Measurements from ENCODE around the gene CYP3A5.

DNA sequence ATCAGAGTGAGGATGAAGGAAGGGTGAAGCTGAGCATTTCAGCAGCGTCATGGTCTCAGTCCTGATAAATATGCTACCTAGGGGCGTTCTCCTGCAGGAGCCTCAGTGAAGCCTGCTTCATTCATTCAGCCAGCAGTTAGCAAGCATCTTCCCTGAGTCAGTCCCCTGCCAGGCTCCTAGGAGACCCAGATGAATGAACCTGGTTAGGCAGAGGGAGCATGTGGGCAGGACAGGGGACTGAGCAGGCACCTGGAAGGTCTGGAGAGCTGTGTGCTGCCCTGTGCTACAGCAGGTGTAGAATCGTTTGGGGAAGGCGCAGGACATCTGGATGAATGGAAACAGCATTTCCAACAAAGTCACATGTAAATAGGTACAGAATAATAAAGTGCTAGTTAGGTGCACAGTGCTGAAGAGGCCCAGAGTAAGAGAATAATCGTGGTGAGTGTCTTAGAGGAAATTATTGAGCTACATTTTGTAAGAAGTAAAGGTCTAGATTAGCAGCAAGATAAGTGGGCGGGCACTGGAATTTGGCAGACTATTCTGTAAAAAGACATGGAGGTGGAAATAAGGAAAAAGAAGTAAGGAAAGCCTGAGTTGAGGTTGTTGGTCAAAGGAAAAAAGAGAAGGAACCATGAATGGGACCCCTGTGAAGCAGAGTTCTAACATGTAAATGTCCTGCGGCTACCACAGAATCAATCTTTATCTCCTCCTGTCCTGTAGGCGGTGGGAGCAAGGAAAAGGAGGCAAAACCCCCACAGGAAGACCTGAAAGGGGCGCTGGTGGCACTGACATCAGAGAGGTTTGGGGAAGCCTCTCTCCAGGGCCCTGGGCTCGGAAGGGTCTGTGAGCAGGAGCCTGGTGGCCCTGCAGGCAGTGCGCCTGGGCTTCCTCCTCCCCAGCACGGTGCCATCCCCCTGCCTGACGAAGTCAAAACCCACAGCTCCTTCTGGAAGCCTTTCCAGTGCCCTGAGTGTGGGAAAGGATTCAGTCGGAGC lies 51.0 kb downstream of the CYP3A5 start:
- TF ChIP-seq, protein P1, sequence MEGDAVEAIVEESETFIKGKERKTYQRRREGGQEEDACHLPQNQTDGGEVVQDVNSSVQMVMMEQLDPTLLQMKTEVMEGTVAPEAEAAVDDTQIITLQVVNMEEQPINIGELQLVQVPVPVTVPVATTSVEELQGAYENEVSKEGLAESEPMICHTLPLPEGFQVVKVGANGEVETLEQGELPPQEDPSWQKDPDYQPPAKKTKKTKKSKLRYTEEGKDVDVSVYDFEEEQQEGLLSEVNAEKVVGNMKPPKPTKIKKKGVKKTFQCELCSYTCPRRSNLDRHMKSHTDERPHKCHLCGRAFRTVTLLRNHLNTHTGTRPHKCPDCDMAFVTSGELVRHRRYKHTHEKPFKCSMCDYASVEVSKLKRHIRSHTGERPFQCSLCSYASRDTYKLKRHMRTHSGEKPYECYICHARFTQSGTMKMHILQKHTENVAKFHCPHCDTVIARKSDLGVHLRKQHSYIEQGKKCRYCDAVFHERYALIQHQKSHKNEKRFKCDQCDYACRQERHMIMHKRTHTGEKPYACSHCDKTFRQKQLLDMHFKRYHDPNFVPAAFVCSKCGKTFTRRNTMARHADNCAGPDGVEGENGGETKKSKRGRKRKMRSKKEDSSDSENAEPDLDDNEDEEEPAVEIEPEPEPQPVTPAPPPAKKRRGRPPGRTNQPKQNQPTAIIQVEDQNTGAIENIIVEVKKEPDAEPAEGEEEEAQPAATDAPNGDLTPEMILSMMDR (IDR thresholded peaks at IDR 0.05) = no peak
- no peak for TF ChIP-seq POLR2A (IDR thresholded peaks at IDR 0.05)
- no peak for TF ChIP-seq EP300 (IDR thresholded peaks at IDR 0.05)
